Stimulated activated CD8-positive, alpha-beta memory T cell treated with anti-CD3 and anti-CD28 coated beads, Interleukin-7, amount 100 ng/mL, for 48 hours (primary cell): ENCODE measurements around the gene RHEBL1.

ENCODE experiments used
- DNase-seq, 2 donors: peaks; one replicate each; pipeline ENCODE4 v3.0.0-alpha.2; 2020; ENCODE audit warnings: low read depth in 1 of 2; ENCODE audit errors: extremely low read depth in 1 of 2

Gene RHEBL1

DNA sequence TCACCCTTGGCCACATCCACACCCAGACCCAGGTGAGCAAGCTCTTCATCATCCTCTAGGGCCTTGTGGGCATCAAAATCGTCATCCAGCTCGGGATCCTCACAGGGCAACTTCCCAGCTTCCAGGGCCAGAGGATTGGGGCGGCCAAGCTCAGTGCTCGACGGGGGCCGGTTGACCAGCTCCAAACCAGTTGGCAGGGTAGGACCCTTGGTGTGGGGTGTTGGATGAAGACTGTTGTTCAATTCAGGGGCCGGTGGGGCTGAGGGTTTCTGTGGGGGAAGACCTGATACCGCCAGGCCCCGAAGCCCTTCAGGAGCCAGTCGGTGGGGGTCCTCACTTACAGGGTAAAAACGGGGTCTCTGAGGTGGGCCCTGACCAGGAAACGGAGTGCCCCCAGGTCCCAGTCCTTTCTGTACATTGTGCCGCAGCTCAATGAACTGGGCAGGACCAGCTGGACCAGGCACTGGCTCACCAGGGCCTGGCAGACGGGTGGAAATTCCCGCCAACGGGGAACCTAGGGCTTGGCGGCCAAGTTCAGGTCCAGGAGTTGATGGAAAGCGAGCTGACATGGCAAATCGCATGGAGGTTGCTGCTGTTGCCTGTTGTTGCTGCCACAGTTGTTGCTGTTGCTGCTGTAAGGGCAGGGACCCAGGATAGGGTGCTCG, 31.4 kb downstream of the RHEBL1 start:
- no peak for DNase-seq

DNA sequence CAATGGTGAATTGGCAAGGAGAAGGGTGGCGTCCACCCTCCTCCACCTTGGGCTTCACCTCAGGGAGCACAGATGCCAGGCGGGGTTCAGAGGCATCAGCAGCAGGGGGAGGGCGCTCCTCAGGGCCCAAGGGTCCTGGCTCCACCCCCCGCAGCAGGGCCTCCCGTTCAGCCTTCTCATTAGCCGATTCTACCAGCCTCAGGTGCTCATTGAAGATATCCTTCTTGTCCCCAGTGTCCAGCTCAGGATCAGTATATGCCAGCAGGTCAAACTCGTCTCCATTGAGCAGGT, 31.9 kb downstream of the RHEBL1 start:
- no peak for DNase-seq

DNA sequence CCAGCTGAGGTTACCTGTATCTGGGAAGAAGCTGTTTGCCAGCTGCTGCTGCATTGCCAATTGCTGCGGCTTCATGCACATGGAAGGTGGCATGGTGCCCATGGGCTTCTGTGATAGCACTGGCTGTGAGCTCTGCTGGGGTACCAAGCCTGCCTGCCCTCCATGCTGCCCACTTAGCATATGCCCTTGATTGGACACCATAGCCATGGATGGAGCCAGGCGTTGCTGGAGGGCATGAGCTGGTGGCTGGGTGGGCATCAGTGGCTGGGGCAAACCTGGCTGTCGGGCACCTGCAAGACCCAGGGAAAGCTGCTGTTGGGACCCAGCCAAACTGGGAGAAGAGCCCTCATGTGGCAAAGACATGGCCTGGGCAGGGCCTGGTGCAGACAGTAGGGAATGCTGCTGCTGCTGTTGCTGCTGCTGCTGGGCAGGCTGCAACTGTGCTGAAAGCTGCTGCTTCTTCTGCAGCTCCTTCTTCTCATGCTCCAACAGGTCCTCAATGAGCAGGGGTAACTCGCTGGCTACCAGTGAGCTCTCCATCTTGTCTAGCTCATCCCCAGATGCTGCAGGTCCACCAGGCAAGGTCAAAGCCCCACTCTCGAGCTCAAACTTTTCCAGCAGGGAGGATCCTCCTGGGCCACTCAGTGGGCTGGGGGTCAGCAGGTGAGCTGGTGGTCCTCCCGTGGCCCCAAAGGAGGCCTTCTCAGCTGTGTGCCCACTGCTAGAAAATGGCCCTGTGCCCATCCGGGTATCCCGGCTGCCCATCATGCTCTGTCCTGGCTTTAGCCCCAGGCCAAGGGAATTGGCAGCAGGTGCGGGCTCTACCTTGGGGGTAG, 32.5 kb downstream of the RHEBL1 start:
- DNase-seq, result no peak

DNA sequence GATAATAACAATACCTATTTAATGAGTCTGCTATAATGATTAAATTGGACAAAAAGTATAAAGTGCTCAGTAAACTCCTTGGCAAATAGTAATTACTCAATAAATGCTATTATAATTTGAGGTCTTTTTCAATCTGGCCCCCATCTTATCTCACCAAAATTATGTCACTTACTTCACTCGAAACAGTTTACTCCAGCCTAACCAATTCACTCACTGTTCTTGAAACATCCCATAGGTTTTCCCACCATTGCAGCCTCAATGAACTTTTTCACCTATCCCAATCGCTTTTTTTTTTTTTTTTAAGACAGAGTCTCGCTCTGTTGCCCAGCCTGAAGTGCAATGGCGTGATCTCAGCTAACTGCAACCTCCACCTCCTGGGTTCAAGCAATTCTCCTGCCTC, 33.8 kb downstream of the RHEBL1 start:
- no peak for DNase-seq

DNA sequence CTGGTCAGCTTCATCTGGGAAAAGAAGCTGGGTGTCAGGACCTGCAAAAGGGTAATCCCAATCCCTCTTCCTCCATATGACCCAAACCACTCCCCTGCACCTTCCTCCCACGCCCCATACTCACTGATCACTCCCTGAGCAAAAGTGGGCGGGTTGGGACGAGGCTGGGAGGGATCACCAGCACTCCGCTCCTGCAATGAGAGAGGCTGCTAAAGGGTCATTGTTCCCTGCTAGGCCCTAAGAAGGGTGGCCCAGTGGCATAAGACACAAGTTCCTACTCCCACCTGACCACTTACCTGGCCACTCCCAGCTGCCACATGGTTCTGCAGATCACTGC, 35.5 kb downstream of the RHEBL1 start:
- DNase-seq, result no peak

DNA sequence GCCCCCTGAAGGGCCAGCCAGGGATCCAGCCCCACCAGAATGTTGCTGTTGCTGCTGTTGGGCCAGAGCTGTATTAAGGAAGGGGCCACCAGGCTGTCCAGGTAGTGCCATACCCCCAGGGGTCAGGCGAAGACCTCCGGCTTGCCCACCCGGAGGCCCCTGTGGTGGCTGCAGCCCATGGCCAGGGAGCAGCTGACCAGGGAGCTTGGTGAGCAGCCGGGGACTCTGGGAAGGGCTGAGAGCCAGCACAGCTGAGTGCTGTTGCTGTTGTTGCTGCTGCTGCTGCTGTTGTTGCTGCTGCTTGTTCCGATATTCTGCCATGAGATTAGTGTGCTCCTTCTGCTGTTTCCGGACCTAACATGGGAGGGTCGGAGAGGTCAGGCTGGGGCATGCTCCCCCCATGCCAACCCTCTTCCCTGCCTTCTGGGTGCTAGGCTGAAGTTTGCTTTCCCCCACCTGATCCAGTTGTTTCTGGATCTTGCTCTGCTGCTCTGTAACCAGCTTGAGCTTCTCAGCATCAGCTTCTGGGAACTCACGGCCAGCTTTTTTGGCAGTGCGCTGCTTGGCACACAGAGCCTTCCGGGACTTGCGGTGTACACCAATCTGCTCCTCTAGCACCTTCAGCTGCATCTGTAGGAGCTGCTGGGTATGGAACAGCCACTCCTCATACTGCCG, 36.0 kb downstream of the RHEBL1 start:
- no peak for DNase-seq

DNA sequence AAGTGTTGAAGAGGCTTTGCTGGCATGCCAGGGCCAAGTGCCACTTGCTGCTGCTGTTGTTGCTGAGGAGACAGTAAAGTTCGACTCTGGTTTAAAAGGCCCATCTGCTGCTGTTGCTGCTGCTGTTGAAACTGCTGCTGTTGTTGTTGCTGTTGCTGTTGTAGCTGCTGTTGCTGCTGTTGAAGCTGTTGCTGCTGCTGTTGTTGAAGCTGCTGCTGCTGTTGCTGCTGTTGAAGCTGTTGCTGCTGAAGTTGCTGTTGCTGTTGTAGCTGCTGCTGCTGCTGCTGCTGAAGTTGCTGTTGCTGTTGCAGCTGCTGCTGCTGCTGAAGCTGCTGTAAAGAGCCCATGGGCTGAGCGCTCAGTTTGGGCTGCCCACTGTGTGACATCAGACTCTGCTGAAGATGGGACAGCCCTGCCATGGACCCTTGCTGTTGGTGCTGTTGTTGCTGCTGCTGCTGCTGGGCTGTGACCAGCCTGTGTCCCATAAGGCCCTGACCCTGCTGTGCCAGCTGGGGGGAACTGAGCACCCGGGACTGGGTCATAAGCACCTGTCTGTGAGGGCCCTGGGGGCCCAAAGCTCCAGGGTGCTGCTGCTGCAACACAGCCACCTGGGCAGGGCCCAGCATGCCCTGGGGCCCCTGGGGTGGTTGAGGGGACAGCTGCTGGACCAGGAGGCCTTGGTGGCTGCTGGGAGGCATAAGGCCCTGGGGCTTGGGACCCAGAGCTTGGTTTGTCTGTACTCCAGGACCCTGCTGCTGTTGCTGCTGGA, 36.9 kb downstream of the RHEBL1 start:
- DNase-seq, result no peak

DNA sequence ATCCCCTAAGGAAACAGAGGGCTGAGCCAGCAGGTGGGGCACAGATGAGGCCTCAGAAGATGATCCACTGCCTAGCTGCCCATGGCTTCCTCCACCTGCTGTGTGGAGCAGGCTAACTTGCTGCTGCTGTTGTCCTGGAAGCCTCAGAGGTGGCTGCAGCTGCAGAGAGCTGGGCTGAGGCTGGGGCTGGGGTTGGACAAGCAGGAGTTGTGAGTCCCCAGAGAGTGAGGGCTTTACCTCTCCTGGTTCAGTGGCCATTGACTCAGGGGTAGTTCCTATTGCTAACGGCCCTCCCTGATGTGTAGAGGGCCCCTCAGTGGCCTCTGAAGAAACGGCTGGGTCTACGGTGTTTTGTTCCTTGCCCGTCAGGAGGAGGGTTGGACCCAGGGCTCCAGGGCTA, 37.5 kb downstream of the RHEBL1 start:
- DNase-seq, result no peak

DNA sequence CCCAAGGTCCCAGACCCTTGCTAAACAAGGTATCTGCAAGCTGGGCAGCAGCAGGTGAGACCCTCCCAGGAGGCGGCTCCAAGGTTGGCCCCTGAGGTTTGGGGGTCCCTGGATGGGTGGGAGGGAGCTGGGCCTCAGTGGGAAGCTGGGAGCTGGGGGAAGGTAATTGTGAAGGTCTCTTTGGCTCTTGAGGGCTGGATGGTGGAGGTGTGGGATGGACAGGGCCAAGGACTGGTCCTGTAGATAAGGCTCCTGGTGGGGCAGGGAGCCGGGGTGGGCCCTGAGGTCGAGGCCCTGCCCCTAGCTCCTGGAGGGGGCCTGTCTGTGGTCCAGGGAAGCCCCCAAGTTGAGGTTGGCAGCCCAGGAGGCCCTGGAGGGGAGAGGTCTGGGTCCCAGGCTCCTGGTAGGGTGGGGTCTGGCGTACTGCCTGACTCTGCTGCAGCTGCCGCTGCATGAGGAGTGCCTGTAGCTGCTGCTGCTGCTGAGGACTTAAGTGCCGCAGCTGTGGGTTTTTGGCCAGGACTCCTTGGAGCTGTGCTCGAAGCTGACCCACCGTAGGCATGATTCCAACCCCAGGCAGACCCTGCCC, 38.1 kb downstream of the RHEBL1 start:
- no peak for DNase-seq

DNA sequence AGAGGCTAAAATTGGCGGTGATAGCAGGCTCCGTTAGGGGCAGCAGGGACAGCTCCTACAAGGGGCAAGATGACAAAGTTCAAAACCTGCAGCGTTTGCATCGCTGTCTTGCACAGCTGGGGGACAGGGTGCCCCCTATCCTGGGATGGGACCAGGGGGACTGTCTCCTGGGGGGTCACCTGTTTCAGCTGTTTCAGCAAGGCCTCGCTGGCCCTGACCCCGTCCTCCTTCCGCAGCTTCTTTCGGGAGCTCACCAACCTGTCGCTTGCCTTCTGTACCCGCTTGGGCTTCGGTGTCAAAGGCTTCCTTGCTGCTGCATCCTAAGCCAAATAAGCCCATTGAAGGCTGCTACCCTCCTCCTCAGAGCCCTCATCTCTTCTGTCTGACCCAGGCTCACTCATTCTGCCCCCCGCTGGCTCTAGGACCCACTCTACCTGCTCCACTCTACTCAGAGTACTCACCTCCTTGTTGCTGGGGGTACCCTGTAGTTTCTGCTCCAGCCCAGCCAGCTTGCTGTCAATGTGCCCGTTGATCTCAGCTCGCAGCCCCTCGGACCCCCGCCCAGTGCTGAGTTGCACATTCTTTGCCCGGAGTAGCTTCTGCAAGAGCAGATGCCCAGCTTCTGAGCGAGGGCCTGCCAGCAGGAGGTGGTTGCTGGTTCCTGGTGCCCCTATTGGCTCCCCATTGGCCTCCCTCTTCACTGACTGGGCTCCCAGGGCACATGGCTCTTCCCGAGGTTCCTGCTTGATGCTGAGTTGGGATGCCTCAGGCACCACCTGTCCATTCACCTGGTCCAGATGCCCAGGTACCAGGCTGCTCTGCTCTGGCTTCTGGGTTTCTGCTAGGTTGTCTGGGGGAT, 38.8 kb downstream of the RHEBL1 start:
- DNase-seq, result no peak

DNA sequence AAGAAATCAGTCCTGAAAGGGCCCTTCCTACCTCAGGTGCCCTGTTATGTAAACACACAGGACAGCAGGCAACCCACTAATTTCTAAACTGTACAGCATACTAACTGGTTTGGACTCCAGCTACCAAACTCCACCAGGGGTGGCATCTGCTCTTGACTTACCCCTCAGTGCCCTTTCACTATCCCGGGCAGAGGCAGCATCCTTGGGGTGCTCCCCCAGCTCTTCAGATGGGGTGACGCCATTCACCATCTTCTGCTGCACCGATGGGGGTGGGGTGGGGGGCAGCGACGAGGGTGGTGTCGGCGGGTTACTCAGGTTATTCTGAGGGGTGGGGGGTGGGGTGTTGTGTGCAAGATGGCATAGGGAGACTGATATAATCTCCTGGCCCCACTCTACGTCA, 39.7 kb downstream of the RHEBL1 start:
- no peak for DNase-seq

DNA sequence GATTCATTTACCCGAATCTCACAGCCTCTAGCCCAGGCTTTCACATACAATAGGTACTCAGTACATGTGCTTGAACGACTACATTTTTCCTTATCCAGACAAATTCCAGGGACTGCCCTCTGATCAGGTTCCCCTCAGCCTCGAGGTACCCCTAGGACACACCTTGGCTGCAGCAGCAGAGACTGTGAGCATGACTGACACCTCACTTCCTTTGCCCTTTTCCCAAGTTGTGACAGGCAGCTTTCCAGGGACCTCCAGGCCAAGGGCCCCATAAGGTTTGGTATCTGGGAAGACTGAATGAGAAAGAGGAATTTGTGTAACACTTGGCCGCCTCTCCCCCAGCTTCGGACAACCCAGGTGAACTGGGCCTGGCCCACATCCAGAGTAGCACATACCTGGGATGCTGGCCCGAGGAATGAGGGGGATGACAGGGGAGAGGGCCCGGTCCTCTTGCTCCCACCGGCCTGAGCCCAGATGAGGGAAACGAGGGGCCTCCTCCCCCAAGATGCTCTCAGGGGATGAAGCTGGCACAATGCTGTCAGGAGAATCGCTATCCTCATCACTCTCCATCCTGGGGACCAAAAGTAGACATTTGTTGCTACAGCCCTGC, 41.0 kb downstream of the RHEBL1 start:
- DNase-seq, result no peak

DNA sequence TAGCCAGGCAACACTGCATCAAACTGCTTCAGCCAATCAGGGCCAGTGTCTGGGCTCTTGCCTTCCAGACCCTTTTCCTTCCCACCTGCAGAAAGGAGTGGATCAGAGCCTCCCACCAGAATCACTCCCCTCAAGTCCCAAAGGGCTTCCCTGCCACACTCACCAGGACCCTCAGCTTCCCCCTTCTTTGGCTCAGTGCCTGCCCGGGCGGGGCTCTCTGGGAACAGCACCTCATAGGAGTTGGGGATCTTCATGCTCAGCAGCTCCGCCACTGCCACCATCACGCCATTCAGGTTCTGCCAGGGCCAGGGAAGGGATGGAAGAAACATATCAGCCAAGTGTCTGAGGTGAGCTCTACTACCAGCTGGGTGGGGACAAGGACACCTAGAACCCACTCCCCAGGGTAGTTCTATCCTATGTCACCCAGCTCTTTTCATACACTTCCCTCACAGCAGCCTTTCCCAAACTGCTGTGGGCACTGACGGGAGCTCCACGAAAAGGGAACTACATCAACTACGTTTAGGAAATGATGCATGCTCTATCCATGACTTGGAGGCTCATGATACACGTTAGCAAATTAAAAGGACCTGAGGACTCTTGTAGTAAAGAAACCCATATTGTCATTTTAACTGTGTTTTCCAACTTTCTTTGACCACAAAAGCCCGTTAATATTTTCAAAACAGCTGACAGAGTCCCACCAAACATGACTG, 41.8 kb downstream of the RHEBL1 start:
- no peak for DNase-seq

DNA sequence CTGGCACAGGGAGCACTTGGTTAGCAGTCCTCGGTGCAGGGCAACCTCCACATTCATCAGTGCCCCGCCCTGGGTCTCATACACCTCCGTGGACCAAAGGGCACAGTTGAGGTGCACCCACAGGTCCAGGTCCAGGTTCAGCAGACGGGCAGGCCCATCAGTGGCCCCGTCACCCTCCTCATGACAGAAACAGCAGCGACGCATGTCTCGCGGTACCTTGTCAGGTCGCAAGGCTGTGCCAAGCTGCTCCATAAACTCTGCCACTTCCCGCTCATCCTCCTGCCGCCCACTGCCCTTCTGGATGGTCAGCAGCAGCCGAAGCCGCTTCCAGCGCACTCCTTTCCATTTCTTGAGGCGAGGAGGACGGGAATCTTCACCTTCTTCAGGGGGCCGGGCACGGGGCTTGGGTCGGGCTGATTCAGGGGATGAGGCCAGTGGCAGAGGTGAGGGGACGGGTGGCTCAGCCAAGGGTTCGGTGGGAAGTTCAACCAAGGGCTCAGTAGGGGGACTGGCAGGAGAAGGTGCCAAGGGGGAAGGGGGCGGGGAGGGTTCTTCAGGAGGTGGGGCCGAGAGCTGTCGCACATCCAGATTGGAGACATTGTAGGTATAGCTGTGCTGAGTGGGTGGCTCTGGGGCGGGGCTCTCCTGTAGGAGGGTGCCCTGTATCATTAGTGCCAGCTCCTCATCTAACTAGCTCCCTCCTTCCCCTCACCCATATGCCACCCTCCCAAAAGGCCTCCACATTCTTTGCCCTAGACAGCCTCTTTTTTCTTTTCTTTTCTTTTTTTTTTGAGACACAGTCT, 42.9 kb downstream of the RHEBL1 start:
- no peak for DNase-seq

DNA sequence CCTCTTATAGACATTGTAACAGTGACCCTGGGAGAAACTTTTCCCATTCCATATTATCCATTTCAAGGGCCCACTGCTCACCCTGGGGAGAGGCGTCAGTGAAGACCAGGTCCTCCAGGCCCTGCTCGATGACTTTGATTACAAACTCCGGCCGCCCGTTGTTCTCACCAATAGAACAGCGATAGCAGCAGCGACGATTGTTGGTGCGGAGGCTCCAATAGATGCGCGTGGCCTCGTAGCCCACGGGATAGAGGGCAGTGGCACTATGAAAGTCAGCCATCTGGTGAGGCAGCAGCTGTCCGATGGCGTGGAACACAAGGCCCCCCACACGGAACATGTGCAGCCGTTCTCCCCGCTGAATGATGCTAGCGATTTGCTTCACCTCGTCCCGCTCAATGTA, 43.7 kb downstream of the RHEBL1 start:
- DNase-seq, result no peak

DNA sequence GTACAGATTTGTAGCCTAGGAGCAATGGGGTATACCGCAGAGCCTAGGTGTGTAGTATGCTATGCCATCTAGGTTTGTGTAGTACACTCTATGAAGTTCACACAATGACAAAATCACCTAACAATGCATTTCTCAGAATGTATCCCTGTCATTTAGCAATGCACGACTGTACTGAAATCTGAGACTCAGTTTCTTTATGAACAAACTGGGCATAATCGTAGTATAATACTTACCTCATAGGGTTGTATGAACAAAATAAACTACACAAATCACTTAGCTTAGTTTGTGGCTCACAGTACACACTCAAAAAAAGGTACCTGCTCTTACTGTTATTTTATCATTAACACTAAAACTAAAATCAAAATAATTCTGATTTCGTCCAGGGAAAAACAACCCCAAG, 44.3 kb downstream of the RHEBL1 start:
- DNase-seq, result no peak

DNA sequence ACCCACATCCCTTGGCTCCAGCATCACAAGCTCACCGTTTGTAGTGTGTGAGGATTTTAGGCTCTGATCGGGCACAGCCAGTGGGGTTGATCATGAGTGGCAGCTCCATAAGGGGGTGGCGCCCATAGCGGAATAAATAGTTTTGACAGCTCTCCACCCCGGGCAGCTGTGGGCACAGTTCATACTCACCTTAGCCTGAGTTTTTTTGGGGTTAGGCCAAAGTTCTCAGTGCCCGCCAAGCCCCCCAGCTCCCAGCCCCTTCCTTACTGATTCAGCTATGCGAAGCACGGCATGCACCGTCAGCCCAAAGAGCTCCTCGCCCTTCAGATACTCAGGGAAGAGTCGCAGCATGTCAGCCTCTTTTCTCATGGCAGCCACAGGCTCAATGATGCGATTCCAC, 45.2 kb downstream of the RHEBL1 start:
- no peak for DNase-seq

DNA sequence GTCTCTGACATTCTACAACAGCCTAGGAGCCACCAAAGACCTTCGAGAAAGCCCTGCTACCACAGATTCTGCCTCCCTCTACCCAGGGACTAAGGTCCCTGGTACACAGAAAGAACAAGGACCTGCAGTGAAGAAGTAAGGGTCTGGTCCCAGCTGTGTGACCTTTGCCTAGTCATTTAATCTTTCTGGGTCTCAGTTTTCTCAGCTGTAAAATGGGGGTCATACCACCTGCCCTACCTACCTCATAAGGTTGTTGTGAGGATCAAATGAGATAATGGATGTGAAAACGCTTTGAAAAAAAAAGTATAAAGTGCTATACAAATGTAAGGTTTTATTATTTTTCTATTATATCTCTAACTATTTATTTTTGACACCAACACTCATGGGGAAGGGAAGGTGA, 46.0 kb downstream of the RHEBL1 start:
- DNase-seq, result no peak
